HG02678 (cell line): ENCODE data around the gene TCP11.

Source experiments
- ATAC-seq: cut with Tn5 transposase; IDR thresholded peaks from one replicate; pipeline ENCODE4 v1.9.1; 2021; ENCODE audit warnings: mild to moderate bottlenecking, moderate library complexity; ENCODE audit not compliant: unreplicated experiment

TCP11 gene

GRCh38 chr6:35173427-35174087 lies 32.4 kb upstream of the TCP11 start:
- ATAC-seq: no peak

- no peak for ATAC-seq
These were observed 31.9 kb upstream of the TCP11 start for GRCh38 chr6:35173044-35173426.

- ATAC-seq: no peak
These were observed 29.8 kb upstream of the TCP11 start for GRCh38 chr6:35170891-35171290.

- no peak for ATAC-seq
These were observed 29.0 kb upstream of the TCP11 start for GRCh38 chr6:35170166-35170565.

GRCh38 chr6:35168461-35168861 lies 27.3 kb upstream of the TCP11 start:
- no peak for ATAC-seq

- ATAC-seq: no peak
These were observed 26.4 kb upstream of the TCP11 start for GRCh38 chr6:35167505-35167904.

- no peak for ATAC-seq
These were observed 25.4 kb upstream of the TCP11 start for GRCh38 chr6:35166520-35166919.

- no peak for ATAC-seq
These were observed 25.0 kb upstream of the TCP11 start for GRCh38 chr6:35166116-35166515.

- ATAC-seq: no peak
These were observed 24.5 kb upstream of the TCP11 start for GRCh38 chr6:35165630-35166071.

- no peak for ATAC-seq
These were observed 23.7 kb upstream of the TCP11 start for GRCh38 chr6:35164868-35165267.

- no peak for ATAC-seq
These were observed 23.1 kb upstream of the TCP11 start for GRCh38 chr6:35164277-35164676.

- no peak for ATAC-seq
These were observed 22.7 kb upstream of the TCP11 start for GRCh38 chr6:35163836-35164235.

- ATAC-seq: no peak
These were observed 20.9 kb upstream of the TCP11 start for GRCh38 chr6:35161776-35162607.

GRCh38 chr6:35161266-35161665 lies 20.1 kb upstream of the TCP11 start:
- ATAC-seq: no peak

GRCh38 chr6:35160642-35161041 lies 19.5 kb upstream of the TCP11 start:
- no peak for ATAC-seq

- no peak for ATAC-seq
These were observed 17.4 kb upstream of the TCP11 start for GRCh38 chr6:35158520-35158919.

GRCh38 chr6:35154947-35155346 lies 13.8 kb upstream of the TCP11 start:
- ATAC-seq: no peak

- no peak for ATAC-seq
These were observed 13.1 kb upstream of the TCP11 start for GRCh38 chr6:35154262-35154661.

GRCh38 chr6:35152067-35152707 lies 11.0 kb upstream of the TCP11 start:
- ATAC-seq: no peak

- no peak for ATAC-seq
These were observed 10.3 kb upstream of the TCP11 start for GRCh38 chr6:35151466-35151865.

GRCh38 chr6:35149891-35150566 lies 8.9 kb upstream of the TCP11 start:
- ATAC-seq: no peak
